DND-41 (cell line): ENCODE results near the gene LIPT1.

ENCODE experiments used
- CTCF ChIP-seq: IDR thresholded peaks from 2 replicates; pipeline ENCODE4 v1.5.1; 2012; ENCODE audit warnings: borderline replicate concordance, low read length, moderate library complexity, mild to moderate bottlenecking; ENCODE audit not compliant: poor library complexity, severe bottlenecking; ENCODE audit errors: extremely low read depth
- EZH2 ChIP-seq: IDR thresholded peaks from 3 replicates; pipeline ENCODE4 v1.6.1; 2012; ENCODE audit warnings: borderline replicate concordance, low read depth, mild to moderate bottlenecking, moderate library complexity, low read length, inconsistent platforms; ENCODE audit not compliant: severe bottlenecking

GRCh38 chr2:99181624-99182000 is 26.8 kb downstream of the LIPT1 start:
- TF ChIP-seq CTCF (no peak), EZH2 (no peak)
